ENCODE data around the gene IQGAP1.
"Not testable (repeated sequence)": the region's sequence is repeated elsewhere in the genome, so short reads cannot be mapped to it uniquely, and the experiment has no call there.

Gene IQGAP1, protein sequence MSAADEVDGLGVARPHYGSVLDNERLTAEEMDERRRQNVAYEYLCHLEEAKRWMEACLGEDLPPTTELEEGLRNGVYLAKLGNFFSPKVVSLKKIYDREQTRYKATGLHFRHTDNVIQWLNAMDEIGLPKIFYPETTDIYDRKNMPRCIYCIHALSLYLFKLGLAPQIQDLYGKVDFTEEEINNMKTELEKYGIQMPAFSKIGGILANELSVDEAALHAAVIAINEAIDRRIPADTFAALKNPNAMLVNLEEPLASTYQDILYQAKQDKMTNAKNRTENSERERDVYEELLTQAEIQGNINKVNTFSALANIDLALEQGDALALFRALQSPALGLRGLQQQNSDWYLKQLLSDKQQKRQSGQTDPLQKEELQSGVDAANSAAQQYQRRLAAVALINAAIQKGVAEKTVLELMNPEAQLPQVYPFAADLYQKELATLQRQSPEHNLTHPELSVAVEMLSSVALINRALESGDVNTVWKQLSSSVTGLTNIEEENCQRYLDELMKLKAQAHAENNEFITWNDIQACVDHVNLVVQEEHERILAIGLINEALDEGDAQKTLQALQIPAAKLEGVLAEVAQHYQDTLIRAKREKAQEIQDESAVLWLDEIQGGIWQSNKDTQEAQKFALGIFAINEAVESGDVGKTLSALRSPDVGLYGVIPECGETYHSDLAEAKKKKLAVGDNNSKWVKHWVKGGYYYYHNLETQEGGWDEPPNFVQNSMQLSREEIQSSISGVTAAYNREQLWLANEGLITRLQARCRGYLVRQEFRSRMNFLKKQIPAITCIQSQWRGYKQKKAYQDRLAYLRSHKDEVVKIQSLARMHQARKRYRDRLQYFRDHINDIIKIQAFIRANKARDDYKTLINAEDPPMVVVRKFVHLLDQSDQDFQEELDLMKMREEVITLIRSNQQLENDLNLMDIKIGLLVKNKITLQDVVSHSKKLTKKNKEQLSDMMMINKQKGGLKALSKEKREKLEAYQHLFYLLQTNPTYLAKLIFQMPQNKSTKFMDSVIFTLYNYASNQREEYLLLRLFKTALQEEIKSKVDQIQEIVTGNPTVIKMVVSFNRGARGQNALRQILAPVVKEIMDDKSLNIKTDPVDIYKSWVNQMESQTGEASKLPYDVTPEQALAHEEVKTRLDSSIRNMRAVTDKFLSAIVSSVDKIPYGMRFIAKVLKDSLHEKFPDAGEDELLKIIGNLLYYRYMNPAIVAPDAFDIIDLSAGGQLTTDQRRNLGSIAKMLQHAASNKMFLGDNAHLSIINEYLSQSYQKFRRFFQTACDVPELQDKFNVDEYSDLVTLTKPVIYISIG (N-terminal part only)

DNA sequence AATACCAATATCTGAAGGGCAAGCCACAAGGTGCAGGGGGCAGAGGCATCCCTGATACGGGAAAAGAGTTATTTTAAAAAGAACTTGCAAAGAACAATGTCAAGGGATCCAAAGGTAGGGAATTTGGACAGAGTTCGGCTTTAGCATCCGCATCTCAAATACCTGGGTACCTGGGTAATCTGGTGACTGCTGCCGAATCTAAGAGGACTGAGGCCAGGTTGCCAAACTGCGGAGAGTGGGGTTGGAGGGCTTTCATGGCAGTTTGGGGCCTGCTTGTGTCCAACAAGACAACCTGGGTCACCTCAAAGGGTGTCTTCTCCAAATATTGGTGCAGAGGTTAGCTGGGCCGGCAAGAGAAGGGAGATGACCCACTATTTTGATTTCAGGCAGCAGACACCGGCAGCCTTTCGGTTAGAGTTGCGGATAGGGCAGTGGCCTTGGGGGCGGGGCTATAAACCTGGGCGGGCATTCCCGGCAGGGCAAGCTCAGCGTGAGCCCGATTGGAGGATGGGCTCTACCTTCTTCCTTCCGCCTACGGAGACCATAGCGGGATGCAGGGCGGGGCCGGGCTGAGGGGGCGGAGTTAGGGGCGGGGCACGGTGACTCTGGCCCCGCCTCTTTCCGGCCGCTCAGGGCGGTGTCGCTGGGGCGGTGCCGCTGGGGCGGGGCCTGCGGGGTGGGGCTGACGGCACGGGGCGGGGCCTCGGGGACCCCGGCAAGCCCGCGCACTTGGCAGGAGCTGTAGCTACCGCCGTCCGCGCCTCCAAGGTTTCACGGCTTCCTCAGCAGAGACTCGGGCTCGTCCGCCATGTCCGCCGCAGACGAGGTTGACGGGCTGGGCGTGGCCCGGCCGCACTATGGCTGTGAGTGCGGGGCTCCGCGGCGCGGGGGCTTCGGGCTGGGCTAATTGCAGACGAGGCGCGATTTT, at the start of gene IQGAP1:
TSS of gene IQGAP1 (plus strand) at position 709 of the 928 bp plus-strand sequence. CDS start at position 809, 100 bp downstream.
- DNase-seq: peak; percentile 91 to 93

DNA sequence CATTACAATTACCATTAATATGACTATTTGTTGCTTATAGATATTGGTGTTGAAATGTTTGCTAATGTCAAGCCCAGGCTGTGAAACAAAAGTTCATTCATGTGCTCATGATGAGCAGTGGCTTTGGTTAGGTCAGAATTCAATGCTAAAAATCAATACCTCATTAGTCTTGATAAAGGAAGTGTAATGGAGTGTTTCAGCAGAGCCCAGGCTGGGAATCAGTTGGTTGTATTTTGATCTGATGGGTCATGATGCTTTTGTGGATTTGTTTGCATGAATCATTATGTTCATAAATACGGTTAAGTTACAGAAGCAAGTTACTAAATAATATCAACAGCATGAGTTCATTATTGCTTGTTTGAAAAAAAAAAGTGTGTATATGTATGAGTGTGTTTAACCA, 49.5 kb upstream of the IQGAP1 start:
- DNase-seq: no peak

DNA sequence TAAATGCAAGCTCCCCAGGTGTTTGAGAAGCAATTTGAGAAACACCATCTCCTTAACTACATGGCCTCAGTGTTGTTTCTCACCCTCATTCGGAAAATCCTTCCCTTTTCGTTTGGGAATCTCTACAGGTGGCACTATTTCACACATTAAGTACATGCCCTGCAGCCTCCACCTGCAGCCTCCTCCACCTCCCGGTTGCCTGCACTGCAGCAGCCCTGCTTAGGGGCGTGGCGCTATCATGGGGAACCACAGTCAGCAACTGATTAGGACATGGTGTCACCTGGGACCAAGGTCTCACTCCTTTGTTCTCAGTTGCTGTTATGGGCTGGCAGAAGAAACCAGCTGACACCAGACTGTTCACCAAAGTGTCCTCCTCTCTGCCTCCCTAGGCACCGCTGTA, 47.7 kb upstream of the IQGAP1 start:
- DNase-seq: peak in 1 of 2 experiments; percentile 9

DNA sequence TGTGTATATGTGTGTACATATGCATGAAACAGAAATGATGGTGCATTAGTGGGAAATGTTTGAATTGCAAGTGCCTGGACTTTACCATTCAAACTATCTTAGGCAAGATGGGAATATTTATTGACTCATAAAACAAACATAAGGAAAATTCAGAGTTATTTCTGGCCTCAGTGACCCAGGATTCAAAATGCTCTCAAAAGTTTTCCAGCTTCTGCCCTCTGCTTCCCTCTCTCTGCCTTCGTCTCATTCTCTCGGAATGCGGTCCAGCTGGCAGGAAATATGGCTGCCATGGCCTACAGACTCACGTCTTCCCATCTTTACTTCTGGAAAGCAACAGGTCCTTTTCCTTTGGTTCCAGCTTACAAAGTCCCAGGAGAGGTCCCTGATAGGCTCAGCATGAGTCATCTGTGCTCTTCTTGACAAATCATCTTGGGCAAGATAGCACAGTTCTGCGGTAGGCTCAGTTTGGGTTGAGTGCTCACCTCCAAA, 44.7 kb upstream of the IQGAP1 start:
- no peak for DNase-seq

DNA sequence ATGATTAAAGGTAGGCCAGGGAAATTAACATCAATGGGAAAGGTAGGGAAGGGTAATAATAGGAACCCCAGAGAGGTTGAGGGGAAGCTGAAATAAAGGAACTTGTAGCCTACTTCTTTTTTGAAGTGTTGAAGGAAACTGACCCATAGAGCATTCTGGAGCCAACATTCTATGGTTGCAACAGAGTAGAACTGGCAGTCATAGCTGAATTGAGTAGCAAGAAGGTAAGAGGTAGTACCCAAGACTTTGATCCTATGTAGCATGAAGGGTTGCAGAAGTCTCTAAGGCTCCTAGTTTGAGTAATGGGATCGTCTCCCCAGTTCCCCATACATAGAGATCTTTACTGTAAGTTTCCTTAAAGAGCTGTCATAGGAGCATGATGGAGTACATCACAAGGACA, 43.4 kb upstream of the IQGAP1 start:
- DNase-seq: no peak

DNA sequence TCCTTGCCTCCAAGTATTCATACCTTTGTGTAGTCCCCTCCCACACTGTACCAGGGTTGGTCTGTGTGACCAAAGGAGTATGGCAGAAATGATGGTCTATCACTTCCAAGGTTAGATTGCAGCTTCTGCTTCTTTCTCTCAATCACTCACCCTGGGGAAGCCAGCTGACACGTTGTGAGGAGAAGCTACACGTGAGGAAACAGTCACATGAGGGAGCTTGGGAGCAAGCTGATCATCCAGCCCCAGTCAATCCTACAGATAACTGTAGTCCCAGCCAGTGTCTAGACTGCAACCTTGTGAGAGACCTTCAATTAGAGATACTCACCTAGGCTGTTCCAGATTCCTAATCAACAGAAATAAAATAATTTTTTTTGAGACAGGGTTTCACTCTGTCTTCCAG, 42.2 kb upstream of the IQGAP1 start:
- DNase-seq: no peak

DNA sequence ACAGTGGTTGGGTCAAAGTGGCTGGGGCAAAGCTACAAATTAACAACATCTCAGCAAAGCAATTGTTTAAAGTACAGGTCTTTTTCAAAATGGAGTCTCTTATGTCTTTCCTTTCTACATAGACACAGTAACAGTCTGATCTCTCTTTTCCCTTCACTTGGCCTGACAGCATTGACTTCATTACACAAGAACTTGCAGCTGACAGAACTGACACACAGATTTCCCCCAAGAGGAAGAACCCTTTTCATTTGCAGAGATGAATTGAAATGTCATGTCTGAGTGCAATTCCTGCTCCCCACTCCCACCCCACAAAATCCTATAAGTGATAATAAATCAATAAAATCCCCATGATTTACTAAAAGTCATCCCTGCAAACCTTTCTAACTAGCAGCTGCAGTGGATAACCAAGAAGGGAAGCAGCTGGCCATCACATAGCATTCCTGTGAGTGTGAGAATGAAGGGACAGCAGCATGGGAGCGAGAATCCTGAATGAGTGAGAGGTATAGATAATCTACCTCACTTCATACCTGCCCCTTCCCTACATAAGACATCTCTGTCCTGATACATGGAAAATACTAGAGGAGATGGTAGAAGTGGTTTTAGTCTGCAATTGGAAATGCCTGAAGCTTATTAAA, 40.5 kb upstream of the IQGAP1 start:
- DNase-seq: not testable (repeated sequence)

DNA sequence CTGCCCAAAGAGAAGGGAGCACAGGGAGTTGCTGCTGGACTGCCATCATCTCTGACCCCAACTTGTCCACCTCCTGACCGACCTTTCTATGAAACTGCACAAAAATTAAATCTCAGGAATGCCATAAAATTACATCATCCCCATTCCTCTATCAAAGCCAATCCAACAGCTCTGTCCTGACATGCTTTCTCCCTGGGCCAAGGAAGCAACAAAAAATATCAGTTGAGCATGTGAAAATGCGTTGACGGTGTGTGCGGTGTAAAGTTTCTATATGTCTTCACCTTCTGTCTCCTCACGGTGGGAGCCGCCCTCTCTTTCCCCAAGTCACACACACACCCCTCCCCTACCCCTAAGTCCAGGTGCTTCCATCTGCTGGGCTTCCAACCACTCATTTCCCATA, 39.6 kb upstream of the IQGAP1 start:
- DNase-seq: no peak

DNA sequence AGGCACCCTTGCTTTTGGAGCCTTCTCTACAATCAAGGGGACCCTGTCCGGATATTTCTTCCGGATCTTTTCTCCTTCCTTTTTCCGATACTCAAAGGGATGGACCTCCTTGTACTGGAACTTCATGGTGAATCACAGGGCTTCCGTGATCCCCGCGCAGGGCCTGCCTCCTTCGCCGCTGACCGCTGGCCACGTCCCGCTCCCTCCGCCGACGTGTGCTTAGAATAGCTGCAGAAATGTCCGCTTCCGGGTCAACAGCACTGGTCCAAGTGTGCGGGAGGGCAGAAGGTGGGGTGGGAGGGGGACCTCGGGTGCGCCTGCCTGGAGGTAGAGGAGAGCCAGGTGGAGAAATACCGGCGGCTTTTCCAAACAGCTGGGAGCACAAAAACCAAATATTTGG, 39.0 kb upstream of the IQGAP1 start:
- no peak for DNase-seq

DNA sequence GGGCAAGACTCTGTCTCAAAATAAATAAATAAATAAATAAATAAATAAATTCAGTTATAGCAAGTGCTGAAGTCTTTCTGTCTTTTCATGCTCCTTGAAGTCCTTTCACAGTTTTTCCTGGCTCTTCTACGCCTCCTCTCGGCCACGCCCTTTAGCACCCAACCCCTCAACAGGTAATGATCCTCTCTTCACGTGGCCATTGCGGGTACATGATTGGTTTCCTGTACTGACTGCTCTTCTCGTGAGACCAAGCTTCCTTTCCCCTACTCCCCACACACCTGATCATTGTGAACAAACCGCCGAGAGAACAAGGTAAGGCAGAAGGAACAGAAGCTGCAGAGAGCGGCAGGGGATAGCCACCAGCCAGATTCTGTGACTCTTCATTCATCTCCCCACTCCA, 38.2 kb upstream of the IQGAP1 start:
- no peak for DNase-seq

DNA sequence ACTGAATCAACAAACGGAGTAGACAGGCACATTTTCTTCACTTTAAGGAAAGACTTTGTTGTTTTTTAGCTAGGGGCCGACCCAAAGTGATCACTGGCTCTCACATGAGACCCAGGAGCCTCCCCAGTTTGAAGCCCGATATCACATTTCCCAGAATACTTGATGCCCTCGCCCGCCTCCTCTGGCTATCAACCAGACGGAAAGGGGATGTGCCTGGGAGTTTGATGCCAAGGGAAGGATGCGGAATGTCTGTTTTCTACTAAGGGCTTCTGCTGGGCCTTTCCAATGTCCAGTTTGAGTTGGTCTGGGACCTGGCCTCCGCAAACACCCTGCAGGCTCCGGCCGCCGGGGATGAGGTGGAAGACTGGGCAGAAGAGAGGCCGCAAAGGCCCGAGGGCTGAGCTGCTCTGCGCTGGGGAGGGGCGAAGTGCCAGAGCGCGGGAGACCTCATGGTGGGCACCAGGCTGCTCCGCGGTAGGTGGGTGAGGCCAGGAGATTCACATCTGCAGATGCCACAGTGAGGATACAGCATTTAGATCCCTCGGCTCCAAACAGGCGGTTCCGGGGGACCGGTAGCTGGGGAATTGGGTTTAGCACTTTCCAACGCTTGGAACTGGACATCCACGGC, 36.4 kb upstream of the IQGAP1 start:
- no peak for DNase-seq

DNA sequence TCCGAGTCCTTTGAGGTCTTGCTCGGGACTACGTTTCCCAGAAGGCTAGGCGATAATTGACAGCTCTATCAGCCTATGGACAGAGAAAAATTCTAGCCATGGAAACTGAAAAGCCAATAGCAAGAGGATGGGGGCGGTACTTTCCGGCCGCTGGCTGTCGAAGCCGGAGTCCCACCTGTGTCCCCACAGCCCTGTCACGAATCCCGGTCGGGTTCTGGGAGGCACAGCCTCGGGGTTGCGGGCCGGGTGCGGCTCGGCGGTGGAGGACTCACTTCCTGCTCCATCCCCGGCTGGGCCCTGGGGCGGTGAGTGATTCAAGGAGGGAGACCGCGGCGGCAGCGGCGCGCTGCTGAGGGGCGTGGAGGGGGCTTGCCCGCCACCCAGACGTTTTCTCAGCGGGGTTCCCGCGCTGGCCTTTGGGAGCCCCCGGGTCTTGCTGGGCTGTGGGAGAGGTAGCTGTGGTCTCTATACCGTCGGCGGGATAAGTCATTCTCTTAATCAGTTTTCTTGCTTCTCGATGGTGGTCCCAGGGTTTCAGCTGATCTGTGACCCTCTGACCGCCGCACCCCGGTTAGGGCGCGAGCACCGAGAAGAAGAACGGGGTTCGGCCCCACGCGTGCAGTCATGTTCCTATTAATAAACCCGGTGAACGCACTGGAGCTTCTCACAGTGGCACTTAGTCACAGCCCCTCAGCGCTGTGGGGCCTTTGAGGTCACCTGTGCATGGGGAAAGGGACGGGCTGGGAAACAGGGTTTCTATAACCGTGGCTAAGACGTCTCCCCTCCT, 35.7 kb upstream of the IQGAP1 start, which contains the start of gene ZNF774:
TSS of gene ZNF774 (plus strand) at position 178 of the 787 bp plus-strand sequence. CDS start 2,377 bp downstream, outside the sequence.
- peak; percentile 92 to 93 for DNase-seq

DNA sequence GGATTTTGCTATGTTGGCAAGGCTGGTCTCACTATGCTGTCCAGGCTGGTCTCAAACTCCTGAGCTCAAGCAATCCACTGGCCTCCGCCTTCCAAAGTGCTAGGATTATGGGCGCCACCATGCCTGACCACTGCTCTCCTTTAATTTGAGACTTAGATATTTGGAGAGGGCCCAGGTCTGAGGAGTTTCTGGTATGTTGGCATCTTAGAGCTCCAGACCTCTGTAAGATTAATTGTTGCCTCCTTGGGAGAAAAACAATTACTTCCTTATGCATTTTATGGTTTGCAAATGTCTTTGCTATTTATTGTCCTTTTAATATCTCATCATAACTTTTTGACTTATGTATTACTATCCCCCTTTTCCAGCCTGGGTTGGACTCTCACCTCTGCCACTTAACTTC, 33.1 kb upstream of the IQGAP1 start:
- DNase-seq: no peak

DNA sequence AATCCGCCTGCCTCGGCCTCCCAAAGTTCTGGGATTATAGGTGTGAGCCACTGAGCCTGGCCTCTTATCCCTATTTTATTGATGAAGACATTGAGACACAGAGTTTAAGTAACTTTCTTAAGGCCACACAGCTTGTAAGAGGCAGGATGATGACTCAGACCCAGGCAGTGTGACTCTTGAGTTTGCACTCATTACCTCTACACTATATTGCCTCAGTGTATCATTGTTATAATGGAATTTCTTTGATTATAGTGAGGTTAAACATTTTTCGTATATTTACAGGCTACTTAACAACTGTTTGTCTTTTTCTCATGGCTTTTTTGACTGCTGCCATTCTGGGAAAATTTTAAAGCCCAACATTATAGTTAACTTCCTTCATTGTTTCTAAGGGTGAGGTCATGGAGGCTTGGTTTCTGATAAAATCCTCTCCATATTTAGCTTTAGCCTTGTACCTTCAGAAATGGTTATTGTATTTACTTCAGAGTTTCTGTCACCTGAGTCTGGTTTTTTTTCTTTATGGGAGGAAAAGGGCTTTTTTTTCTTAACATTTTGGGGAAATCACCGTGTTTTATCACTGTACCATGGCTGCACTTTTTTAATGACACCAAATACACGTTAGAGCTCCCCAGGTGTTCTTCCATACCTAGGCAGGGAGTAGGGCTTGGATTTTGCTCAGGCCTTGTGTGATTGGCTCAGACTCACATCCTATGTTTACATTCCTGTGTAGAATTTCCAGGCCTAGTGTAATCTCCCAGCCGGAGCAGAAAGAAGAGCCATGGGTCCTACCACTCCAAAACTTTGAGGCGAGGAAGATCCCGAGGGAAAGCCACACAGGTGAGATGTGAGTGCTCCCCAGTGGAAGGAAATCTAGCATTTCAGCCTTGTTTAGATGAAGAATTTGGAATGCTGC, 29.7 kb upstream of the IQGAP1 start:
- no peak for DNase-seq

DNA sequence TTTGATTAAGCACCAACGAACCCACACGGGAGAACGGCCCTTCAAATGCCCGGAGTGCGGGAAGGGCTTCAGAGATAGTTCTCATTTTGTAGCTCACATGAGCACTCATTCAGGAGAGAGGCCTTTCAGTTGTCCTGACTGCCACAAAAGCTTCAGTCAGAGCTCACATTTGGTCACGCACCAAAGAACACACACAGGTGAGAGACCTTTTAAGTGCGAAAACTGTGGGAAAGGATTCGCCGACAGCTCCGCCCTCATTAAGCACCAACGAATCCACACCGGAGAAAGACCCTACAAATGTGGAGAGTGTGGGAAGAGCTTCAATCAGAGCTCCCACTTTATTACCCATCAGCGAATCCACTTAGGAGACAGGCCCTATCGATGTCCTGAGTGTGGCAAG, 27.3 kb upstream of the IQGAP1 start:
- DNase-seq: peak; percentile 89 to 90

DNA sequence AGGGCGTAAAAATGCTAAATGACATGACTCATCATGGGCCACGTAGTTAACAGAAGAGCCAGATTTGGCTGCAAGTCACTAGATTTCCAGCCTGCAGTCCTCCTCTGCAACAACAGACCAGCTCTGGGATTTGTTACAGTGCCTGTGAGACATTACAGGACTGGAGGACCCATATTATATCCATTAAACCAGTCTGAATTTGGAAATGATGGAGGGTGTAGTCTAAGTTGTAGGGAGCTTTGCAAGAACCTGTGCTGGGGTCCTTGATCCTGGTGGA, 25.2 kb upstream of the IQGAP1 start:
- no peak for DNase-seq

DNA sequence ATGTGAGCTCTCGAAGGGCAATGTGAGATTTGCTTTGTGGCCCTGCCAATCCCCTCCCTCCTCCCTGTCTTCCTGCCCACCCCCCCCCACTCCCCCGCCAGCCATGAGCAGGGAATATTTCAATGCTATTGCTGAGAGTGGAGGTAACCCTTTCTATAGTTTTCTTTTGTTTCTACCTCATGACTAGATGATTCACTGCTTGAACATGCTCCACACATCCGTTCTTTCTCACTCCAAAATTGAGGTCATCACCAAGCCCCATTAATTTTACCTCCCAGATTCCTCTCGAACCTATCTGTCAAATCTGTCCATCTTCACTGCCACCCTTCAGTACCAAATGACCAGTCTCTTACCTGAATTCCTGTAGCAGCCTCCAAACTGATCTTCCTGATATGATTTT, 23.8 kb upstream of the IQGAP1 start:
- DNase-seq: no peak

DNA sequence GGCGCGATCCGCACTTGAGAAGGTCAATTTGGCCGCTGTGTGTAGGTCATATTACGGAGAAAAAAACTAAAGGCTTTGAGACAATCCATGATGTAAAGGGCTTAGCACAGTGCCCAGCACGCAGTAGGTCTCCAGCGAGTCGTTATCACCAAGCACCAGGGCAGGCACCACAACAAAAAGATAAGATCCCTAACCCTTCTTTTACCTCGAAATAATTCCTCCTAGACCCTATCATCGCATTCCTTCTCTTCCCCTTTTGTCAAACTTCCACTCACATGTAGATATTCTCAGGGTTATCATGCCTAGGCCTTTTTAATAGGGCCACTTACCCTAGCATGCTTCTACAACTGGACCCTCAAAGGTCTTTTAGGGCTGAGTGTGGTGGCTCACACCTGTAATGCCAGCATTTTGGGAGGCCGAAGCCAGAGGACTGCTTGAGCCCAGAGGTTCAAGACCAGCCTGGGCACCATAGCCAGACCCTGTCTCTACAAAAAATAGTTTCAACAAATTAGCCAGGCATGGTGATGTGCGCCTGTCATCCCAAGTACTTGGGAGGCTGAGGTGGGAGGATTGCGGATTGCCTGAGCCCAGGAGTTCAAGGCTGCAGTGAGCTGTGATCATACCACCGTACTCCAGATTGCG, 22.5 kb upstream of the IQGAP1 start:
- DNase-seq: no peak
